ENCODE measurements around the gene CLEC11A. TPM values are rescaled to one million over a fixed set of nuclear protein-coding genes. Genes with fewer than 3 reads are reported as not detected.

CLEC11A gene
- total RNA-seq, 2 donors from 2014 or later = 0.39 TPM; not detected in 1

- Mint-ChIP-seq H3K27ac (no peak overlapping the region), H3K36me3 (ENCODE audit: low read depth) (peaks cover 4% of the 10 kb centered on the region), H3K27me3 (peaks cover 69% of the 10 kb centered on the region)
Observed at GRCh38 chr19:50711805-50712204, 11.4 kb upstream of the CLEC11A start.

GRCh38 chr19:50712833-50713232, 10.3 kb upstream of the CLEC11A start:
- no peak overlapping the region for H3K27ac Mint-ChIP-seq
- no peak overlapping the region for H3K4me3 Mint-ChIP-seq

More at GRCh38 chr19:50711805-50712204, 11.4 kb upstream of the CLEC11A start:
- H3K9me3 ChIP-seq (ENCODE audit: control insufficient read depth, low read length, poor library complexity, severe bottlenecking) = no peaks in the 10 kb centered on the region
- no peak overlapping the region for H3K4me3 Mint-ChIP-seq
- H3K4me1 Mint-ChIP-seq = no peaks in the 10 kb centered on the region
- DNase-seq (no peak), ATAC-seq (no peak)

GRCh38 chr19:50713556-50714236, 9.5 kb upstream of the CLEC11A start:
- DNase-seq (no peak), ATAC-seq (no peak)
- Mint-ChIP-seq H3K4me1 (no peaks in the 10 kb centered on the region), H3K36me3 (ENCODE audit: low read depth) (peaks cover 2% of the 10 kb centered on the region), H3K27ac (no peak overlapping the region), H3K4me3 (no peak overlapping the region), H3K27me3 (peaks cover 75% of the 10 kb centered on the region)
- H3K9me3 ChIP-seq (ENCODE audit: control insufficient read depth, low read length, poor library complexity, severe bottlenecking) = no peaks in the 10 kb centered on the region

More at GRCh38 chr19:50712833-50713232, 10.3 kb upstream of the CLEC11A start:
- Mint-ChIP-seq H3K27me3 (peaks cover 75% of the 10 kb centered on the region), H3K4me1 (no peaks in the 10 kb centered on the region), H3K36me3 (ENCODE audit: low read depth) (peaks cover 2% of the 10 kb centered on the region)
- no peak for DNase-seq
- H3K9me3 ChIP-seq (ENCODE audit: control insufficient read depth, low read length, poor library complexity, severe bottlenecking) = no peaks in the 10 kb centered on the region
- ATAC-seq = no peak

- Mint-ChIP-seq H3K4me3 (no peak overlapping the region), H3K27me3 (peaks cover 74% of the 10 kb centered on the region), H3K36me3 (ENCODE audit: low read depth) (peaks cover 2% of the 10 kb centered on the region), H3K27ac (no peak overlapping the region), H3K4me1 (peaks cover 6% of the 10 kb centered on the region)
- ATAC-seq (no peak), DNase-seq (no peak)
- H3K9me3 ChIP-seq (ENCODE audit: control insufficient read depth, low read length, poor library complexity, severe bottlenecking) = no peaks in the 10 kb centered on the region
Observed at GRCh38 chr19:50716178-50717025, 6.8 kb upstream of the CLEC11A start.

GRCh38 chr19:50717026-50717723, 6.0 kb upstream of the CLEC11A start:
- Mint-ChIP-seq H3K4me3 (peak overlapping the region; percentile 74), H3K27ac (no peak overlapping the region), H3K27me3 (peaks cover 74% of the 10 kb centered on the region), H3K36me3 (ENCODE audit: low read depth) (peaks cover 6% of the 10 kb centered on the region), H3K4me1 (peaks cover 6% of the 10 kb centered on the region)
- DNase-seq (no peak), ATAC-seq (no peak)
- no peaks in the 10 kb centered on the region for H3K9me3 ChIP-seq (ENCODE audit: control insufficient read depth, low read length, poor library complexity, severe bottlenecking)

GRCh38 chr19:50717891-50718254, 5.3 kb upstream of the CLEC11A start:
- Mint-ChIP-seq H3K4me1 (peaks cover 6% of the 10 kb centered on the region), H3K27ac (no peak overlapping the region), H3K4me3 (peak overlapping the region; percentile 74), H3K36me3 (ENCODE audit: low read depth) (peaks cover 6% of the 10 kb centered on the region), H3K27me3 (peaks cover 74% of the 10 kb centered on the region)
- no peak for ATAC-seq
- no peaks in the 10 kb centered on the region for H3K9me3 ChIP-seq (ENCODE audit: control insufficient read depth, low read length, poor library complexity, severe bottlenecking)
- no peak for DNase-seq

GRCh38 chr19:50718255-50719118, 4.7 kb upstream of the CLEC11A start:
- peaks cover 6% of the 10 kb centered on the region for H3K36me3 Mint-ChIP-seq (ENCODE audit: low read depth)
- H3K4me3 Mint-ChIP-seq = no peak overlapping the region
- DNase-seq = no peak
- peaks cover 6% of the 10 kb centered on the region for H3K4me1 Mint-ChIP-seq
- peaks cover 74% of the 10 kb centered on the region for H3K27me3 Mint-ChIP-seq
- no peak for ATAC-seq
- no peak overlapping the region for H3K27ac Mint-ChIP-seq
- no peaks in the 10 kb centered on the region for H3K9me3 ChIP-seq (ENCODE audit: control insufficient read depth, low read length, poor library complexity, severe bottlenecking)

GRCh38 chr19:50719119-50719435, 4.1 kb upstream of the CLEC11A start:
- H3K27me3 Mint-ChIP-seq = peaks cover 74% of the 10 kb centered on the region

GRCh38 chr19:50719566-50719965, 3.6 kb upstream of the CLEC11A start, which contains the start of gene SHANK1:
Gene SHANK1 (minus strand): TSS chr19:50719802. CDS start chr19:50716919, 2,883 bp downstream.
- Mint-ChIP-seq H3K27ac (no peak within 1 kb of the TSS), H3K4me3 (peak within 1 kb of the TSS; percentile 64), H3K36me3 (ENCODE audit: low read depth) (peaks cover 8% of the 10 kb centered on the region)

More at GRCh38 chr19:50719119-50719435, 4.1 kb upstream of the CLEC11A start:
- no peaks in the 10 kb centered on the region for H3K9me3 ChIP-seq (ENCODE audit: control insufficient read depth, low read length, poor library complexity, severe bottlenecking)
- Mint-ChIP-seq H3K4me1 (peaks cover 6% of the 10 kb centered on the region), H3K4me3 (no peak overlapping the region), H3K36me3 (ENCODE audit: low read depth) (peaks cover 8% of the 10 kb centered on the region), H3K27ac (no peak overlapping the region)
- no peak for ATAC-seq
- no peak for DNase-seq

GRCh38 chr19:50720181-50720920, 2.8 kb upstream of the CLEC11A start:
- peaks cover 6% of the 10 kb centered on the region for H3K36me3 Mint-ChIP-seq (ENCODE audit: low read depth)
- ATAC-seq = no peak
- no peaks in the 10 kb centered on the region for H3K9me3 ChIP-seq (ENCODE audit: control insufficient read depth, low read length, poor library complexity, severe bottlenecking)
- peaks cover 65% of the 10 kb centered on the region for H3K27me3 Mint-ChIP-seq
- H3K4me3 Mint-ChIP-seq = peak overlapping the region; percentile 64
- H3K27ac Mint-ChIP-seq = no peak overlapping the region
- DNase-seq = no peak
- peaks cover 10% of the 10 kb centered on the region for H3K4me1 Mint-ChIP-seq

More at GRCh38 chr19:50719566-50719965, 3.6 kb upstream of the CLEC11A start, which contains the start of gene SHANK1:
- DNase-seq (no peak), ATAC-seq (no peak)
- no peaks in the 10 kb centered on the region for H3K9me3 ChIP-seq (ENCODE audit: control insufficient read depth, low read length, poor library complexity, severe bottlenecking)
- Mint-ChIP-seq H3K4me1 (peaks cover 9% of the 10 kb centered on the region), H3K27me3 (peaks cover 71% of the 10 kb centered on the region)

- Mint-ChIP-seq H3K27ac (no peak overlapping the region), H3K4me1 (peaks cover 13% of the 10 kb centered on the region), H3K36me3 (ENCODE audit: low read depth) (peaks cover 6% of the 10 kb centered on the region), H3K4me3 (no peak overlapping the region), H3K27me3 (peaks cover 65% of the 10 kb centered on the region)
- no peaks in the 10 kb centered on the region for H3K9me3 ChIP-seq (ENCODE audit: control insufficient read depth, low read length, poor library complexity, severe bottlenecking)
- ATAC-seq (no peak), DNase-seq (no peak)
Observed at GRCh38 chr19:50720921-50721381, 2.2 kb upstream of the CLEC11A start.
